Ovary (tissue), 3 donors: Measurements from ENCODE around the gene WBP11.

Experiments
- EP300 ChIP-seq: sonication (generic); formaldehyde crosslinking; IDR thresholded peaks from one replicate; pipeline ENCODE4 v1.6.1; 2017; ENCODE audit warnings: antibody characterized with exemption
- POLR2A ChIP-seq: fragments of 450-650 bp; IDR thresholded peaks from one replicate; pipeline ENCODE4 v1.6.1; 2017; ENCODE audit warnings: antibody characterized with exemption, mild to moderate bottlenecking, moderate library complexity
- TF ChIP-seq, protein P1 (sequence below), 3 donors: fragments of 450-650 bp in 2 of 3; fragments of 200-600 bp in 1 of 3; IDR thresholded peaks; one replicate each; pipeline versions ENCODE4 v1.5.1 to v1.8.0; 2016 to 2022; ENCODE audit warnings: antibody characterized with exemption in 3 of 3, mild to moderate bottlenecking in 1 of 3
- donor health status: DM: no; HTN: no; CAD: no.

- TF ChIP-seq, protein P1, sequence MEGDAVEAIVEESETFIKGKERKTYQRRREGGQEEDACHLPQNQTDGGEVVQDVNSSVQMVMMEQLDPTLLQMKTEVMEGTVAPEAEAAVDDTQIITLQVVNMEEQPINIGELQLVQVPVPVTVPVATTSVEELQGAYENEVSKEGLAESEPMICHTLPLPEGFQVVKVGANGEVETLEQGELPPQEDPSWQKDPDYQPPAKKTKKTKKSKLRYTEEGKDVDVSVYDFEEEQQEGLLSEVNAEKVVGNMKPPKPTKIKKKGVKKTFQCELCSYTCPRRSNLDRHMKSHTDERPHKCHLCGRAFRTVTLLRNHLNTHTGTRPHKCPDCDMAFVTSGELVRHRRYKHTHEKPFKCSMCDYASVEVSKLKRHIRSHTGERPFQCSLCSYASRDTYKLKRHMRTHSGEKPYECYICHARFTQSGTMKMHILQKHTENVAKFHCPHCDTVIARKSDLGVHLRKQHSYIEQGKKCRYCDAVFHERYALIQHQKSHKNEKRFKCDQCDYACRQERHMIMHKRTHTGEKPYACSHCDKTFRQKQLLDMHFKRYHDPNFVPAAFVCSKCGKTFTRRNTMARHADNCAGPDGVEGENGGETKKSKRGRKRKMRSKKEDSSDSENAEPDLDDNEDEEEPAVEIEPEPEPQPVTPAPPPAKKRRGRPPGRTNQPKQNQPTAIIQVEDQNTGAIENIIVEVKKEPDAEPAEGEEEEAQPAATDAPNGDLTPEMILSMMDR (IDR thresholded peaks at IDR 0.05) = no peak
- no peak for TF ChIP-seq EP300
- no peak for TF ChIP-seq POLR2A
These were observed 35.7 kb downstream of the WBP11 start for GRCh38 chr12:14767617-14768016.
